Measurements from ENCODE around the gene MMS19. TPM values are rescaled to one million over a fixed set of nuclear protein-coding genes. Genes with fewer than 3 reads are reported as not detected.

The MMS19 gene
- total RNA-seq = 94.8 TPM

GRCh38 chr10:97498076-97498840 is at the start of gene MMS19:
MMS19 (minus strand) TSS chr10:97498422; CDS start chr10:97498384, 38 bp downstream.

DNA sequence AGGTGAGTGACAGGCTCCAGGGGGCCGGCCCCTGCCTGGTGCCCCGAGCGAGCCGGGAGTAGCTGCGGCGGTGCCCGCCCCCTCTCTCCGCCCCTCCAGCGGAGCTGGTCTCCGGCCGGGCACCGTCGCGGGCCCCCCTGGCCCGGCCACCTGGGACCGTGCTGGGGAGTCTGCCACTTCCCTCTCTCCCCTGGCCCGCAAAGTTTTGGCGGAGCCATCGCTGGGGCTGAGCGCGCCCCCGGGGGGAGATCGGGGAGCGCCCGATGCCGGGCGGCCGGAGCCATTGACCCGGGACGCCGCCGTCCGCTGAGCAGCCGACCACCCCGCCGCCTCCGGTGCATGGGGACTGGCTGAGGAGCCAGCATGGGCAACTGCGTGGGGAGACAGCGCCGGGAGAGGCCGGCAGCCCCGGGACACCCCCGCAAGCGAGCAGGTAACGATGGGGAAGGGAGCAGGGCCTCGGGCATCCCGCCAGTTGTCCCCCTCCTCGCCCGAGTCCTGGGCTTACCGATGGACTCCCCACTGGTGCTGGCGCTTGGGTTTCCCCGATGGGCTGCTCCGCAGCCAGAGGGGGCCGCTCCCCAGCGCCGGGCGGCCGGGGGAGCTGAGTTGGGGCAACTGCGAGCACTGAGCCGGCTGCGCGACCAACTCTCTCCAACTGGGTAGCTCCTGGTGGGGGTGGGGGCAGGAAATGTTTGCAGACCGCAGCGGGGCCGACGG is 779 bp upstream of the MMS19 start, which contains the start of gene UBTD1:
Gene UBTD1 (plus strand): TSS at position 84 of the 720 bp plus-strand sequence. CDS start 280 bp downstream, at position 364.

DNA sequence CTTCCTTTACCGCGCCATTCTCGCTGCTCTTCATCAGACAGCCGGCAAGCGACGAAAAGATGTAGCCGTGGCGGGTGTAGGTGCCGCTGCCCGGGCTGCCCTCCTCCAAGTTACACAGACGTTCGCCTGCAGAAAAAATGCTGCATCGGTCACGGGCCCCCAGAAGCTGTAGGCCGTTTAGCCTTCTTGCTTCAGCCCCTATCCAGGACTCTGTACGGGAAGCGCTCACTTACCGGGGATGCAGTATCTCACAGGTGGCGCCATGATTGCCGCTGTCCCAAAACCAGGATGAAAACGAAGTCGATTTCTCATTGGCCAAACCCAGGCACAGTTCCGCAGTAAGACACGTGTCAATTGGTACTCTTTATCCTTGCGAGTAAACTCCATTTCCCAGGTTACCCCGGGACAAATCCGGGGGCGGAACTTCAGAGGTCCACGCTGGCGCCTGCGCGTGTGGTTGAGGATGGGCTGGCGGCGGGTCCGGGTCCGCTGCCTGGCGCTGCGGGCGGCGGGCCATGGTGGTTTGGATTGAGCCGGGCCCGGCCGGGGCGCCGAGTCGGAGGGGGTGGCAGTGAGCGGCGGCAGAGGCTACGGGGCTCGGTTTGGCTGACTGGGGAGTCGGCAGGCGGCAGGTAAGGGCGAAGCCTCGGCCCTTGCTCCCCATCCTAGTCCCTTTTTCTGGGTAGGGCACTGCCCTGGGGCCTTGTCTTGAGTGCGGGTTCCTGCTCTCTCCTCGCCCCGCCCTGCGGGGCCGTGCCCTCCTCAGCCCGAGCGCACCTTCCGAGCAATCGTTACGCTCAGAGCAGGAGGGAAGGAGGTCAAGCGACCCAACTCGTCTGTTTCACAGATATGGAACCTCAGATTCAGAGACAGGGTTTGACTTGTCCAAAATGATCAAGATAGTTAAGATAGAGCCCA is 52.2 kb downstream of the MMS19 start, which contains the start of the genes EXOSC1 and ZDHHC16:
Gene EXOSC1 (minus strand): TSS at position 285 of the 918 bp plus-strand sequence. CDS start 21 bp downstream, at position 264.
Gene ZDHHC16 (plus strand): TSS at position 454 of the 918 bp plus-strand sequence. CDS start 5,501 bp downstream, outside the sequence.

GRCh38 chr10:97425964-97426775 is 72.1 kb downstream of the MMS19 start, which contains the start of gene PGAM1:
PGAM1 (plus strand) TSS chr10:97426191; CDS start chr10:97426308, 117 bp downstream.

Small RNAs within 50 kb of the gene (small RNA-seq; reads per million reads assigned to genes)
- gene RF00019 (ENCODE audit: low replicate concordance) = not detected

Other genes starting within 250 kb of the MMS19 start
- gene ARHGAP19, start 205.8 kb downstream of the MMS19 start, total RNA-seq = 9.4 TPM
- 4.7 TPM for gene FRAT1, start 179.2 kb downstream of the MMS19 start, total RNA-seq
- 11.6 TPM for gene FRAT2, start 163.7 kb downstream of the MMS19 start, total RNA-seq
- 18.2 TPM for gene RRP12, start 97.1 kb downstream of the MMS19 start, total RNA-seq
- gene PGAM1, start 72.2 kb downstream of the MMS19 start, total RNA-seq = 105 TPM
- 39.1 TPM for gene EXOSC1, start 52.4 kb downstream of the MMS19 start, total RNA-seq
- 40.7 TPM for gene ZDHHC16, start 52.2 kb downstream of the MMS19 start, total RNA-seq
- 0.94 TPM for gene UBTD1, start 502 bp upstream of the MMS19 start, total RNA-seq
- not detected for gene ANKRD2, start 74.4 kb upstream of the MMS19 start, total RNA-seq
- gene HOGA1, start 86.0 kb upstream of the MMS19 start, total RNA-seq = 0.31 TPM
- gene C10orf62, start 91.3 kb upstream of the MMS19 start, total RNA-seq = not detected
- gene MORN4, start 135.1 kb upstream of the MMS19 start, total RNA-seq = 26.0 TPM
- 10.3 TPM for gene PI4K2A, start 142.2 kb upstream of the MMS19 start, total RNA-seq
- gene AVPI1, start 188.8 kb upstream of the MMS19 start, total RNA-seq = 0.94 TPM
- 5.0 TPM for gene MARVELD1, start 215.3 kb upstream of the MMS19 start, total RNA-seq
- 68.5 TPM for gene ZFYVE27, start 238.7 kb upstream of the MMS19 start, total RNA-seq

All from parietal lobe (tissue), 2 donors.